ENCODE measurements around the gene LEPR. TPM values are rescaled to one million over a fixed set of nuclear protein-coding genes. Genes with fewer than 3 reads are reported as not detected.
A peak's percentile ranks its signal among the peaks of the same experiment; 100 is the strongest.

LEPR gene
- total RNA-seq, 1 donor from 2014 or later: 10.2 TPM

DNA sequence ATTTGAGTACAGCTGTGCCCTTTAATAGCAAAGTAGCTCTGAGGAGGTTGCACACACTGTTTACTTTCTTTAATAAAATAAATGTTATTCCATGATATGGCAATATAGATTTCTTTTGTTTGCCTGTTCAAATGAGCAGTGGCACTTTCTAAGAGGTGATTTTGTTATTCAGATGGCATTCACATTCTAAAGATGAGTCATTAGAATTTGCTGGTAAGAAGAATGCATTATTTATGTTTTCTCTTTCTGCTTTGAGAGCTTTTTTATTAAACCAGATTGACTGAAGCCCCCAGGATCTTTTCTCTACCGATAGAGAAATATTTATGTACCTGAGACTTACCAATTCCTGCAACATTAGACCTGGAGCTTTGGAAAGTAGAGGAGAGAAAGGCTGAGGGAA lies 11.2 kb upstream of the LEPR start:
- no peak for DNase-seq (ENCODE audit: low read depth, low spot score)

DNA sequence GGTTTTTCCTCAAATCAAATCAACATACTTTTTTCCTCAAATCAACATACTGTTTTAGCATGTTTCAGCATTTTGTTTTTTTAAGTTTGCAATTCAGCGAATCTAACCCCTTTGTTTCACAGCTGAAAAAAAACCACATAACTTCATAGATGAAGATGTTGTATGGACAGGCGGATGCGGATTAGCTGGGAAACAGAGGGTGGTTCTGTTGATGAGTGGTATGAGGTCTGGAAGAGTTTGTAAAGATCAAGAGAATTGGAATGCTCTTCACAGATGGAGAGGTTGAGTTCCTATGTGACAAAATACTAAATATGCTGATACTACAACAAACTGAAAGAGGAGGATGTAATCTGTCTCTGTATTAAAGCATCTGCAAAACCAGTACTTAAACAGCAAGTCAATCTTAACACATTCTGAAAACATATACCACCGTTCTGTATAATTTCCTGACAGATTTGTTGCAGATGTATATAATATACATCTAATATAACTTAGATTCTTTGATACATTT lies 10.6 kb upstream of the LEPR start:
- no peak for DNase-seq (ENCODE audit: low read depth, low spot score)

DNA sequence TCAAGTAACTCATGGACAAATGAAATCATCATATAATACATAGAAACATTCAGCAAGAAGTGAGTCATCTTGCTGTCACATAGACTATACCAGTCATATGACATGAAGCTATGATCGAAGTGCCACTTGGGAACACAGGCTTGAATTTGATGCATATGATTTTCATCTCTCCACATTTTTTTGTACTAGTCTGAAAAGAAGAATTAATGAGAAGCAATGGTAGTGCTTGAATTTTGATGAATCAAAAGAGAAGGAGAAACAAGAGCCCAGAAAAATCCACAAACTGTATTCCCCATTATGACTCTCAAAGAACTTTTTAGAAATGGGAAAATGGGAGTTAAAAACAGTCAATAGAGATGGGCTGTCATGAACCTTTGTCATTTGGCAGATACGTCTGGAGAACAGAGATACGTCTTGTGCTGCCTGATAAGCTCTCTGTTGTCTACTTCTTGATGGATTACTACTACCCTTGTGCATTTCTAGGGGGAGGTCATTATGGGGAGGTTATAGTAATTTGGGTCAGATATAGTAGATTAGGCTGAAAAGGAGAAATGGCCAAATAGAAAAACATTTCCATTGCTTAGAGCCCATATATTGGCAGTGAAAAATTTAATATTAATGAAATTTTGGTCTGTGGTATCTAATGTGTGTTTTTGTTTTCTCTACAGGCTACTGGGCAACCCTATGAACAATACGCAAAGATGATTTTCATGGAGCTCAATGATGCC lies 8.0 kb upstream of the LEPR start:
- DNase-seq (ENCODE audit: low read depth, low spot score): no peak

DNA sequence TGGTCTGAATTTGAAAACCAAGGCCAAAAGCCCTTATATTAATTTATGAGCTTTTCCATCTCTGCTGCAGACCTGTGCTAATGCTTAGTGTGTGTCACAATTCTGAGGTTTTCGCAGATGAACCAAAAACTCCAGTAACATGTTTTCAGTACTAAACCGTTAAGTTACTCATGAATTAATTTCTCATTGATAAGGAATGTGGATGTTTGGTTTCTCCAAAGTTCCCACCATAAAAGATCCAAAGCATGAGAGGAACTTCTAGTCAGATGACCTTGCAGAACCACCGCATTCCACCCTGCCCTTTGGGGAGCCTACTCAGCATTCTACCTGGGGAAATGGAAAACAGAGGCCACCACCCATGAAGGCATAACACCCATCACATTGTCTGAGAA lies 7.5 kb upstream of the LEPR start:
- DNase-seq (ENCODE audit: low read depth, low spot score): no peak

DNA sequence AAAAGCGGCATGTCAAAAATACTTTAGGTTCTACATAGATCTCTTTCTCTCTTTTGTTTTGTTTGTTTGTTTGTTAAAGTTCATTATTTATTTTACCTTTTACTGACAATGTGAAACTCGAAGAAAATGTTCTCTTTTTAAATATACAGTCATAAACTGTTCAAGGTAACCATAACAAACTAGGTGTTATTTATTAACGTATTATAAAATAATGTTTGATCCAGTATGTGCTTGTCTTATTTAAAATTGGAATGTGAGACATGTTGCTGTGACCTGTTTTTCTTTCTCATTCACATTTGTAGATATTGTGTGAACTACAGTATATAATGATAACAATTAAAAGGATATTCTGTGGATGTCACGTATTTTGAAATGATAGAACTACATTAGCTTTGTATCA lies 5.9 kb upstream of the LEPR start:
- no peak for DNase-seq (ENCODE audit: low read depth, low spot score)

DNA sequence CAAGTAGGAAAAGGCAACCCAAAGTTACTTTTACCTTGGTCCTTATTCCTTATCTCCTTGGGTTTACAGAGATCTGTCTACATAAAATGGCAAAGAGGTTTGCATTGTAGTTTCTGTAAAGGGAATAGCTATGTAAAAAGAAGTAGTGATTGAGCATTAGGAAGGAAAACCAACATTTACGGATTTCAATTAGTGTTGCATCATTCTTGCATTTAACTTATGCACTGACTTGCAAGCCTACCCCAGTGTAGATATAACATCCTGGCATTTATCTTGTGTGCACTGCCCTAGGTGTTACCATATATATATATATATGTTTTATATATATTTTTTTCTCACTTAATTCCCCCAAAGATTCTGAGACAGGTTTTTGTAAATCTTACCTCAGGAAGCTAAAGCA lies 3.7 kb upstream of the LEPR start:
- no peak for DNase-seq (ENCODE audit: low read depth, low spot score)

DNA sequence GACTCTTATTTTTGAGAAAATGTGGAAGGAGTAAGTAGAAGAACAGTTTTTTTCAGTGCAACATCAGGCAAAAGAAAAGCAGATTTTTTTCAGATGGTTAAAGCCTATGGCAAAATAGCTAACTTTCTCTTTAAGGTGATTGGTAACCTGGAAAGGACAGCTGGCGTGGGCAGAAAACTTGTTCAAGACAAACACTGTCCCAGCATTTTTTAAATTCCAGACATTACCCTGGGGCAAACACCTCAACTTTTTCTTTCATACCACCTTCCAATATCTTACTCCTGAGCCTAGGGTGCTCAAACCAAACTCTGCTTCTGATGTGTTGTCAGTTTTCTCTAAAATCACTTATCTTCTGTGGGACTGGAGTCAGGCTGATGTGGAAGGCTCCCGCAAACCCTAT lies 2.7 kb upstream of the LEPR start:
- DNase-seq (ENCODE audit: low read depth, low spot score): no peak

DNA sequence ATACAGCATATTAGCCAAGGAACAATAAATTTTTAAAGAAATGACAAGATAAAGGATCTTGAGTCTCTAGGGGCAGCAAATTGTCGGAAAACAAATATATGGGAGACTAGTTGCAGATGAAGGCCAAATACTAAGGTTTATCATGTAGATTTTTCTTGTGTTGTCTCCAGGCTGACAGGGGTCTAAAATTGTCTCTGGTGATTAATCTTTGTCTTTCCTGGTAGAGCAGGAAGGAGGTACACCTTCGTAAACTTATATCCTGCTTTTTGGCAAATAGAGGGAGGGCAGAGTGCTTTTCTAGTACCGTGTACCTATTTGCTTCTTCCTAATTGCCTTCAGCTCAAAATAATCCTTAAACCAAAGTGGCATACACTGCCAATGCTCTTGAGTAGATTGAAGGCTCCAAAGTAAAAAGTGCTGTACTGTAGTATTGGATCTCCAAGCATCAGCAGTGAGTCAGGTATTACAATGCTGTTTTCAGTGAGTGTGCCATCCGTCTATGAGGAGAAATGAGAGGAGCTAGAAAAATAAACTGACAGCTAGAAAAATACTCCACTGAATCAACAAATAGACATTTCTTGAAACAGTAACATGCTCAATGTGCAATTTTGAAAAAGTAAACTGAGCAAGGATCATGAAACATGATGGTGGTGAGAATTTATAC lies 1.8 kb upstream of the LEPR start:
- no peak for DNase-seq (ENCODE audit: low read depth, low spot score)

DNA sequence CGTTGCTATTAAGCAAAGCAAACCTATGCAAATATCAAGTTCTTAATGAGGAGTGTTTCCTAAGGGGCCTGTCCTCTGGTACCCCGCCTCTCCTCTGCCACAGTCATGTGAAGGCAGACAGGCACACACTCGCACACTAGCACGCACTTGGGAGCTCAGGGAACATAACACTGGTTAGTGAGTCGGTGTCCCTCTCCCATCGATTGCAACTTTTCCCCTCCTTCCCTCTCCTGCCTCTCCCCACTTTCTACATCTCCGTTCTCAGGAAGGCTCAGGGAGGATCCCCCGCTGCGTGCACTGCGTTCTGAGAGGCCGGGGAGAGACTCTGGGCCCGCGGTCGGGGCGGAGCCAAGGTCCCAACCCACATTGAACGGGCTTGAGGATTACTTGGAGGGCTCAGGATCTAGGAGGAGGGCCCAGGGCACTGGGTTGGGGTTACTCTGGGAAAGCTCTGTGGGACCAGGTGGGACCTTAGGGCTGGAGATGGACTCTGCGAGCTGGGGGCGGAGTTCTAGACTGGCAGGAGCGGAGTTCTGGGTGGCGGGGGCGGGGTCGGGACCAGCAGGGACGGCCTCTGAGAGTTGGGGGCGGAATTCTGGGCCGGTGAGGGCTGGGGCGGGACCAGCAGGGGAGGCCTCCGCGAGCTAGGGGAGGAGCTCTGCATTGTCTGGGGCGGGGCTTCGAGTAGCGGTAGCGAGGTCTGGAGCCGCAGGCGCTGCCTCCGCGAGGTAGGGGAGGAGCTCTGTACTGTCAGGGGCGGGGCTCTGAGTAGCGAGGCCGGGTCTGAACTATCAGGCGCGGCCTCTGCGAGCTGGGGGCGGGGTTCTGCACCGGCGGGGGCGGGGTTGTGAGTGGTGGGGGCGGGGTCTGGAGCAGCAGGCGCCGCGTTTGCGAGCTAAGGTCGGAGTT lies 533 bp upstream of the LEPR start:
- DNase-seq (ENCODE audit: low read depth, low spot score): peak; percentile 95

DNA sequence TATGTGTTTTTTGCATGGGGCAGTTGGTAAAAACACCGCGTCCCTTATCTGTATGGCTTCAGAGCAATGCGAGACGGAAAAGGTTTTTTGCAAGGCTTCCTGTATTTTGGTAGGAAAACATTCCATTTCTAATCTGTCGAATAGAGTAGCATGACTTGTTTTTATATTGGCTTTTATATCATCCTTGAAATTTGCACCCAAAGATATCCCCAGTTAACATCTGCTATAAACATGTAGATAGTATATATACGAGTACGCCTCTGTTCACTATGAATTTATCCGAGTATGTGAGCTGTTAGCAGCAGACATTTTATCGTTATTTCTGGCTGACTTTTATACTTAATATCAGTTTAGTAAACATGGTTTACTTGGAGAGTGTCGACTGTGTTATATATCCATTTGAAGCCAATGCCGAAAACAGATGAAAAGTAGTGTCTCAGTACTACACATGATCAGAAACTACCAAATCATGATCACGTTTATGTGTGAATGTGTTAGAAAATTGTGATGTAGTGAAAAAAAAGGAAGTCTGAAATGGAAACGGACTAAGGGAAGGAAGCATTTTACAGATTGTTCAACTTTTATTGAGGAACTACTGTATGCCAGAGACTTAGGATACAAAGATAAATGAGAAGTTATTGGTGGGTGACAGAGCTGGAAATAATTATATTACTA lies 1.0 kb downstream of the LEPR start:
- peak; percentile 64 for DNase-seq (ENCODE audit: low read depth, low spot score)

DNA sequence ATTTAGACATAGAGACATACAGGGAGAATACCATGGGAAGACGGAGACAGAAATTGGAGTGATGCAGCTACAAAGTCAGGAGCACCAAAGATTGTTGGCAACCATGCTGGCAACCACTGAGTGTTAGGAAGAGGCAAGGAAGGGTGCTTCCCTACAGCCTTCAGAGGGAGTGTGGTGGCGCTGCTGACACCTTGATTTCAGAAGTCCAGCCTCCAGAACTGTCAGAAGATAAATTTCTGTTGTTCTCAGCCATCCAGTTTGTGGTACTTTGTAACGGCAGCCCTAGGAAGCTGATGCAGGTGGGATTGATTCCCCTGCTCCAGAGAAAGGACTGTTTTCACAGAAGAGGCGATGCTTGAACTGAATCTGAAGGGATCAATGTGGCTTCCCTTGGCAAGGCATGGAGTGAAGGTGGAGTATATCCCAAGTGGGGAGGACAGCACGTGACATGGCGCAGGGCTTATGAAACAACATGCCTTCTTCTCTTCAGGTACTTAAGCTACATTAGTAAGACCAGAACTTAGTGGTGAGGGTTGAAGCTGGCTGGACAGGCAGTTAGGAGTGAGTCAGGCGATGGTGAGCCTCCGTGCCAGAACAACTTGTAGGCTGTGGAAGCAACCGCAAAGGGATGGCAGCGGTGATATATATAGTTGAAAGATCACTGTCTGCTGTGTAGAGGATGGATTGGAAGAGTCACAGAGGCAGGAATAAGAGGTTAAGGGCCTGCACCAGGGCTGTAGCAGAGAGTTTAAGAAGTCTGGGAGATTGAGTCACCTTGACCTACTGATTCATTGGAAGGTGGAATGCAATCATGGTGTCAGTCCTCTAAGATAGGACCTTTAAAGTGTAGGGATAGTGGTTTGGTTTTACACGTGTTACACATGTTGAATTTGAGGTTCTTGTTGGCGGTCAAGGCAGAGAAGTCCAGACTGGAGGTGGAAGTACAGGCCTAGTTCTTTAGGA lies 2.1 kb downstream of the LEPR start:
- DNase-seq (ENCODE audit: low read depth, low spot score): no peak

DNA sequence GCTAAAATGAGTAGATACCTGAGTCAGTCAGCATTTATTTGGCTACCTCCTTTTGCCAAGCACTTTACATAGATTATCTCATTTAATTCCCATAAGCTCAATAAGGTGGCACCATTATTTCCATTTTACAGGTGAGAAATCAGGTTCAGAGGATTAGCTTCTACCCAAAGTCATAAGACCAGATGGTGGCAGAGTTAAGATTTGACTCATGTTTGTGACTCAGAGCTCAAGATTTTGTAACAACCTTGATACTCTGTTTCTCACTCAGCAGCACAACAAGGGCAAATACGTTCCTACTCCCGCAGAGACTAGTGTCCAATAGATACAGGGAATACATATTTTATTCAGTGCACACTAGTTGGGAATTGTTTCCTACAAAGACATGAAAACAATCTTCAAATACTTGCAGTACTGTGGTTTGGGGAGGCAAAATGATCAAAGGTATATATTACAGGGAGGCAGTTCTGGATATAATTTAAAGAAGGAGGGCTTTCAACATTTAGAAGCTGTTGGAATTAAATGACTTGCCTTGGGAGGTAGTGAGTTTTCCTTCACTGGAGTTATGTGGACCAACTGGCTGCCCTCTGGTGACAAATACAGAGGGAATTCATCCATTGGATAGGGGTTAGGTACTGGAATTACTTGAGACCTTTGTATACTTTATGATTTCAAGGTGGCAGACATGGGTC lies 3.6 kb downstream of the LEPR start:
- DNase-seq (ENCODE audit: low read depth, low spot score): peak; percentile 76

DNA sequence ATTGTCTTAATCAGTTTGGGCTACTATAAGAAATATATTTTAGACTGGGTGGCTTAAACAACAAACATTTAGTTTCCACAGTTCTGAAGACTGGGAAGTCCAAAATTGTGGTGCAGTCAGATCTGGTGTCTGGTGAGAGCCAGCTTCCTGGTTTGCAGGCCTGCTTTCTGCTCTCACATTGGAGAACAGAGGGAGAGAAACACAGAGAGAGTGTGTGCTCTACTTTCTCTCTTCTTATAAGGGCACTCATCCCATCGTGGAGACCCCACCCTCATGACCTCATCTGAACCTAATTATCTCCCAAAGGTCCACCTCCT lies 4.1 kb downstream of the LEPR start:
- no peak for DNase-seq (ENCODE audit: low read depth, low spot score)

DNA sequence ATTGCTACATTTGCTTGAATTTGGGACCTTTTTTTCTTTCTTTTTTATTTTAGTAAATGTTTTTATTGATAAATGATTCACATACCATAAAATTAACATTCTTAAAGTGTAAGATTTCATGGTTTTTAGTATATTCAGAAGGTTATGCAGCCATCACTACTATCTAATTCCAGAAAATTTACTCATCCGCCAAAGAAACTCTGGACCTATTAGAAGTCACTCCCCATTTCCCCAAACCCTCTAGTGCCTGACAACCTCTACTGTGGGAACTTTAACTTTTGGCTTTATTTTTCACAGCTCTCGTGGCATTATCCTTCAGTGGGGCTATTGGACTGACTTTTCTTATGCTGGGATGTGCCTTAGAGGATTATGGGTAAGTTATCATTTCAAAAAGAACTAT lies 4.5 kb downstream of the LEPR start:
- no peak for DNase-seq (ENCODE audit: low read depth, low spot score)

DNA sequence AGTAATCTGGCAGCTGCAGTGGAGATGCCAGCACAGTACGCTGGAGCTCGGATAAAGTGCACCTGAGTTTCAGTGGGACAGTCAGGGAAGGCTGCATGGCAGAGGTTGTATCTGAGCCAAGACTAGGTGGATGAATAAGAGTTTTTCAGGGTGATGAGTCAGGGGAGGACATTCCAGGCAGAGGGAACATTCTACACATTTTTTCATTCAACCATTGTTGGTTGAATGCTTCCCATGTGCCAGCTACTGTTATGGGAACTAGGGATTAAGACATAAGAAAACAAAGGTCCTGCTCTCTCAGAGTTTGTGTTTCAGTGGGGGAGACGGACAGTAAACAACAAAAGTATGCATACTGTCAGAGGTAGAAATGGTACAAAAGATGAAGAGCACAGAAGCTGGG lies 5.2 kb downstream of the LEPR start:
- DNase-seq (ENCODE audit: low read depth, low spot score): peak; percentile 87

DNA sequence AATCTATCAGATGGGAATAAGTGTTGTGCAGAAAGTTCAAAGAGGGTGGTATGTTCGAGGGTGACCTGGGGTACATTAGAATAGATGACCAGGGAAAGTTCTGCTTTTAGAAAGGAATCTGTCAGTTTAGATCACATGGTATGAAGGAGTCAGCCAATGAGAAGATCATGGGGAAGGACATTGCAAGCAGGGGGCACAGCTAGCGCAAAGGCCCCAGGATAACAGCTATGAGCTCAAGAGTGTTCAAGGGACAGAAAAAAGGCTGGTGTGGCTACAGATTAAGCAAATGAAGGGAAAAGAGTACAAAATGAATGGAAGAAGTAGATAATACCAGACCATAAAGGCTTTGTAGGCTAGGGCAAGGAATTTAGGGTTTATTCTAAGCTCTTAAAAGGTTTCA lies 8.6 kb downstream of the LEPR start:
- no peak for DNase-seq (ENCODE audit: low read depth, low spot score)

DNA sequence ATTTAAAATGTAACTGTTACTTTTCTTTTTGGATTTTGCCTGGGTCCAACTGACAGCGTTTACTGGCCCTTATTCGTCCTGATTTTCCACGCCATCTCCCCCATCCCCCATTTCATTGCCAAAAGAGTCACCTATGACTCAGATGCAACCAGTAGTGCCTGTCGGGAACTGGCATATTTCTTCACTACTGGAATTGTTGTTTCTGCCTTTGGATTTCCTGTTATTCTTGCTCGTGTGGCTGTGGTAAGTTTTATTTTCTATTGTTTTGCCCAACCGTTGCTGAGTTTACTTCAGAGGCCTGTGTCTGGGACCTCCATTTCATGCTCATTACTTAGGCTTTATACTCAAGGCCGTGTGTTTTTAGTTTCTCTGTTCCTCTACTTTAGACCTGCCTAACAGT lies 9.3 kb downstream of the LEPR start:
- peak; percentile 94 for DNase-seq (ENCODE audit: low read depth, low spot score)

DNA sequence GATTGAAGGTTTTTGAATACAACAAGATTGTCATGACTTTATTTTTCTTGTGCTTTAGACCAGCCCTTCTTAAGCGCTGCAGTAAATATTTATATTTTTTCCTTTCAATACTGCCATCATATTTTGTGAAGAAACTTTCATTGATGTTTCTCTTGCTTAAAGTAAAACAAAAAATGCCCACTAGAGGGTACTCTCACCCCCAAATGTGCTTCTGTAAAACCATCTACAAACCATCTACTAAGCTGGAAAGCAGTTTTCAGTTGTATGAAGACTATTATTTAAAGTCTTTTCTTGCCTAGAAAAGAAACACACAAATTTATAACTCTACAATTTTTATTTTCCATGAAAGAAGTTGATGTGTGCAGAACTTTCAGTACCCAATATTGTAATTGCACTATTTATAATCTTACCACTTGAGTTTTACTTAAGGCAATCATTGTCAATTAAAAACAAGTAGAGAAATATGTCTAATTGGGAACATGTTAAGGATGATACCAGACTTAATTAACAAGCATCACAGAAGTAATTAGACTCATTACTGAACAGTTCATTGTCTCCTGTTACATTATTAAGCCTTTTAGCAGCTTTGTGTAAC lies 10.7 kb downstream of the LEPR start:
- no peak for DNase-seq (ENCODE audit: low read depth, low spot score)

DNA sequence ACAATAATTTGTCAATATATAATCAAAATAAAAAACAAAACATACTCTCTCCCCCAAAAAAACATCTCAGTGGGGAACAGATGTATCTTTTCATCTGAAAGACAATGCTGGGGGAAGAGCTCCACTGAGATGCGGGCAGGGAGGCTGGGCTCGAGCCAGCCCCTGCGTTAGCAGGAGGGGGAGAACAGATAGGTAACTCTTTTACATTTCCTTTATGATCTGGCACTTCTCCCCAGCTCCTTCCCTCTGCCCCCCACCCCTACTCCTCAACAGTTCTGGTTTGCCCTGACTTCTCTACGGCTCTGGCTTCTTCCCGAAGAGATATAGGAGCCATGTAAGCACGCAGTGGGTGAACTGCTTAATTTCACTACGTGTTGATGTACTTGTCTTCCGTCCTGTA lies 12.4 kb downstream of the LEPR start:
- no peak for DNase-seq (ENCODE audit: low read depth, low spot score)

DNA sequence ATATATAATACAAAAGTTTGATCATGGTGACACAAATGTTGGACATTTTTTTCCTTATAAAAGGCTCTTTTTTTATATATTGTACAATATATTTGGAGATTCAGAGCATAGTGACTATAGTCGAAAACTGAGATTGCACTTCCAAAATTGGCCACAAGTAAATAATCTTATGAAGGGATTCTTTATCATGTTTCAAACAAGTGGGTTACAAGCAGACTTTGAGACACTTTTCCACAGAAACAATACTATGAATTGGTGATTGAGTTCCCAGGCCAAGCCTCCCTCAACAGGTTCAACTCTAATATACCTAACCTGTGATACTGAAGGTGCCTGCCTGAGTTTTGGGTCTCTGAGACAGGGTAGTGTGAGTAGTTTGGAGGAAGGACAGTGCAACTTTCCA lies 13.8 kb downstream of the LEPR start:
- DNase-seq (ENCODE audit: low read depth, low spot score): no peak

All from pulmonary artery endothelial cell (primary cell).